ENCODE measurements around the gene KDM2A. TPM values are rescaled to one million over a fixed set of nuclear protein-coding genes. Genes with fewer than 3 reads are reported as not detected.

The KDM2A gene
- 28.5 and 34.1 TPM in 2 replicates for total RNA-seq

DNA sequence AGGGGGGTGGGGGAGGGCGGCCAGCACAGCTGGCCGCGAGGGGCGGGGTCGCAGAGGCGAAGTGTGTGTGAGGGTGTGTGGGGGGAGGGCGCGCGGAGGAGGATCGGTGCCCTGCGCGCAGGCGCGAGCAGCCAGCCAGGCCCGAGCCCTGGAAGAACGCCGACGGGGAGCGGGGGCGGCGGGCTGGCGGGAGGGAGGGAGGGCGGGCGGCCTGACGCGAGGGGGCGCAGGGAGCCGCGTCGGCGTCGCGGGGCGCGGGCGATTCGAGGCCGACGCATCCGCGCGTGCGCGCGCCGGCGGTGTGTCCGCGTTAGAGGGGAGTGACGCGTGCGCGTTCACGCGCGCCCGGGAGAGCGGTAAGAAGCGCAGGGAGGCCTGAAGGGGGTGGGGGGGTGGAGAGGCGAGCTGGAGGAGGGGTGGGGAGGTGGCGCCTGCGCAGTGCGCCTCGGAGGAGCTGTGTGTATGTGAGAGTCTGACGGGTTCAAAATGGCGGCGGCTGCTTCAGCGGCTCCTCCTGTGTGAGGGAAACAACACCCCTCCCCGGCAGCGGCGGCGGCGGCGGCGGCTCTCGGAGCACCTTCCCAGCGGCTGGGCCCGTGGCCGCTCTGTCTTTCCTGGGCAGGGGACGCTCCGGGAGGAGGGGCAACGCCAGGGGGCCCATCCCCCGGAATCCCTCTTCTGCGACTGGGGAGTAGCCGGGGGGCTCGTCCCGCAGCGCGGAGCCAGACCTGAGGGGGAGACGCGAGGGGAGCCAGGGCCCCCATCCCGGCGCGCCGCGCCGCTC, at the start of gene KDM2A:
KDM2A (plus strand) TSS at position 463 of the 784 bp plus-strand sequence. CDS start 2,054 bp downstream, outside the sequence.
- DNase-seq (ENCODE audit: low read depth), result peak; percentile 45
- peak within 1 kb of the TSS; percentile 98 for H3K4me3 ChIP-seq (ENCODE audit: low read depth, low read length)
- TF ChIP-seq, protein P1, sequence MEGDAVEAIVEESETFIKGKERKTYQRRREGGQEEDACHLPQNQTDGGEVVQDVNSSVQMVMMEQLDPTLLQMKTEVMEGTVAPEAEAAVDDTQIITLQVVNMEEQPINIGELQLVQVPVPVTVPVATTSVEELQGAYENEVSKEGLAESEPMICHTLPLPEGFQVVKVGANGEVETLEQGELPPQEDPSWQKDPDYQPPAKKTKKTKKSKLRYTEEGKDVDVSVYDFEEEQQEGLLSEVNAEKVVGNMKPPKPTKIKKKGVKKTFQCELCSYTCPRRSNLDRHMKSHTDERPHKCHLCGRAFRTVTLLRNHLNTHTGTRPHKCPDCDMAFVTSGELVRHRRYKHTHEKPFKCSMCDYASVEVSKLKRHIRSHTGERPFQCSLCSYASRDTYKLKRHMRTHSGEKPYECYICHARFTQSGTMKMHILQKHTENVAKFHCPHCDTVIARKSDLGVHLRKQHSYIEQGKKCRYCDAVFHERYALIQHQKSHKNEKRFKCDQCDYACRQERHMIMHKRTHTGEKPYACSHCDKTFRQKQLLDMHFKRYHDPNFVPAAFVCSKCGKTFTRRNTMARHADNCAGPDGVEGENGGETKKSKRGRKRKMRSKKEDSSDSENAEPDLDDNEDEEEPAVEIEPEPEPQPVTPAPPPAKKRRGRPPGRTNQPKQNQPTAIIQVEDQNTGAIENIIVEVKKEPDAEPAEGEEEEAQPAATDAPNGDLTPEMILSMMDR (conservative IDR thresholded peaks at IDR 0.05; ENCODE audit: low read depth, low read length), result no peak

DNA sequence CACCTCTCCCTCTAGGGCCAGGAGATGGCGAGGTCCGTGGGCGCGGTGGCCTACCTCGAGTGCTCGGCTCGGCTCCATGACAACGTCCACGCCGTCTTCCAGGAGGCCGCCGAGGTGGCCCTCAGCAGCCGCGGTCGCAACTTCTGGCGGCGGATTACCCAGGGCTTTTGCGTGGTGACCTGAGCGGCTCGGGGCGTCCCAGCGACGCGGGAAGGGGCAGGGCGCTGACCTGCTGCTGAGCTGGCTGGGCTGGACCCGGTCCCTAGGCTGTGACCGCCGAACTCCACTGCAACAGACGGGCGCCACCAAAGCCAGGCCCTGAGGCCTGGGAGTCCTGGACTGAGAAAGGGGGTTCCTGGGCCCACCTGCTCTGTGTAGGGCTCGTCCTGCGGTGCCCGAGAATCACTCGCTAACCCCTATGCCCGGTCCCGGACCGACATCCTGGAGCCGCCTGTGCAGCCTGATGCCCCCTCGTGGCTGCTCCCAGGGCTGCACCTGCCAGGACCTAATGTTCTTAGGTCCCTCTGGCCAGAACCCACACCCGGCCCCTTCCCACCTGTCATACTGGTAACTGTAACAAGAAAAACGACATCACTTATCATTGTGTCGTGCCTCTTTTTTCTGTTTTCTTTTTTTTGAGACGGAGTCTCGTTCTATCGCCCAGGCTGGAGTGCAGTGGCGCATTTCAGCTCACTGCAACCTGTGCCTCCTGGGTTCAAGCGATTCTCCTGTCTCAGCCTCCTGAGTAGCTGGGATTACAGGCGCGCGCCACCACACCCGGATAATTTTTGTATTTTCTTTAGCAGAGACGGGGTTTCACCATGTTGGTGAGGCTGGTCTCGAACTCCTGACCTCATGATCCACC, 47.4 kb upstream of the KDM2A start:
- TF ChIP-seq, protein P1 (conservative IDR thresholded peaks at IDR 0.05; ENCODE audit: low read depth, low read length), result peak; percentile 84
- peak overlapping the region; percentile 24 for H3K4me3 ChIP-seq (ENCODE audit: low read depth, low read length)
- no peak for DNase-seq (ENCODE audit: low read depth)

DNA sequence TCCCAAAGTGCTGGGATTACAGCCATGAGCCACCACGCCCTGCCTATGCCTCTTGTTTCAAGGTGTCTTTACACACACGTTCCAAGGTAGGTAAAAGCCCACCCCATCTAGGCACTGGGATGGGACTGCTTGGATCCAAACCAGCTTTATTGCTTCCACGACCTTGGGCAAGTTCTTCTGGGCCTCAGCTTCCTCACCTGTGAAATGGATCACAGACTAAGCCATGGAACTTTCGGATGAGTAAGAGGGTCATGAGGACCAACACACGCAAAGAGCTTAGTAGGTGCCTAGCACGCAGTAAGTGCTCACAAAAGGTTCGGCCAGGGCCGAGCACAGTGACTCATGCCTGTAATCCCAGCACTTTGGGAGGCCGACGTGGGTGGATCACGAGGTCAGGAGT, 46.8 kb upstream of the KDM2A start:
- DNase-seq (ENCODE audit: low read depth), result no peak
- H3K4me3 ChIP-seq (ENCODE audit: low read depth, low read length), result no peak overlapping the region
- TF ChIP-seq, protein P1 (conservative IDR thresholded peaks at IDR 0.05; ENCODE audit: low read depth, low read length), result no peak

DNA sequence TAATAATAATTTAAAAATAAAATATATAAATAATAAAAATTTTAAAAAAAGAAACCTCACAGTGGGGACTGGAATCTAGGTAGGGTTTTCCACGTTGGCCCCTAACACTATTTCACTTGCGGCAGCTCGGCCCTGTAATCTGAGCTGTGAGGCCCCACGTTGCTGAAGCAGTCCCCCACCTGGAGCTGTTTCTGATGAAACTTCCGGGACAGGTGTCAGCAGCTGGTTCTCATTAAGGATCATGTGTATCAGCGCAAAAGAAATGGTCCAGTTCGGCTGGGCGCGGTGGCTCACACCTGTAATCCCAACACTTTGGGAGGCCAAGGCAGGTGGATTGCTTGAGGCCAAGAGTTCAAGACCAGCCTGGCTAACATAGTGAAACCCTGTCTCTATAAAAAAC, 45.2 kb upstream of the KDM2A start:
- no peak for DNase-seq (ENCODE audit: low read depth)
- TF ChIP-seq, protein P1 (conservative IDR thresholded peaks at IDR 0.05; ENCODE audit: low read depth, low read length), result no peak
- no peak overlapping the region for H3K4me3 ChIP-seq (ENCODE audit: low read depth, low read length)

DNA sequence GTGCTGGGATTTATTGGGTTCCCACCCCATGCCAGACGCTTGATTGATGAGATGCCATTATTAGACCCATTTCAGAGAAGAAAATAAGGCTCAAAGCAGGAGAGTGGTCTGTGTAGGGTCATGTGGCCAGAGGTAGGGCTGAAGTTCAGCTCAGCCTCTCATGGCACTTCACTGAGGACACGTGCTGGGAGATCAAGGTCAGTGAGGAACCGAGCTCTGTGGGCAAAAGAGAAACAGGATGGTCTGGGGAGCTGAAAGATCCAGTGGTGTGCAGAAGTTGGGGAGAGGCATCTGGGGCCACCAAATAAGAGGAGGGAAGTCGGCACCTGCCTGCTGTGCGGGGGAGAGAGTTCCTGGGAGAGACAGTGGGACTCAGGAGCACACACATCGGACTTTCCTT, 42.9 kb upstream of the KDM2A start:
- TF ChIP-seq, protein P1 (conservative IDR thresholded peaks at IDR 0.05; ENCODE audit: low read depth, low read length), result no peak
- no peak for DNase-seq (ENCODE audit: low read depth)
- no peak overlapping the region for H3K4me3 ChIP-seq (ENCODE audit: low read depth, low read length)

DNA sequence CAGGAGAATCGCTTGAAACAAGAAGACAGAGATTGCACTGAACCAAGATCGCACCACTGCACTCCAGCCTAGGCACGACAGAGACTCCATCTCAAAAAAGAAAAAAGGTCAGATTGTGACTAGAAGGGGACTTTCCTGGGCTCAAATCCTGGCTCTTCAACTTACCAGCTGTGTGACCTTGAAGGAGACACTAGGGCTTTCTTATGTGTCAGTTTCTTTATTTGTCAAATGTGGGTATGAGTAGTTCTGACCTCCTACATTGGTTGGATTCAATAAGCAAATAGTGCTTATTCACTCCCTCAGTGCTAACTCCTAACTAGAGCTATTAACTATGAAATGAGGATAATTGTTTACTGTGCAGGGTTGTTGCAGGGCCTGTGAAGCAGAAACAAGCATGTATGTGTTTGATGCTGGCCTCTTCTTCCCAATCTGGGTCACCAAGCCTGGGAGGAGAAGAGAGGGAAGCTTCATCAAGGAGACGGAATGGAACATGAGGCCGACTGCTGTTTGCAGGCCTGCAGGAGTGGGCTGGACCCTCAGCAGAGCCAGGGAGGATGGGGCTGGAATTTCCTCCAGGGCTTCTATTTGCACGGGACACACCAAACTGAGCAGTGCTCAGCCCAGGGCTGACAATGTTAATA, 39.9 kb upstream of the KDM2A start:
- DNase-seq (ENCODE audit: low read depth), result no peak
- TF ChIP-seq, protein P1 (conservative IDR thresholded peaks at IDR 0.05; ENCODE audit: low read depth, low read length), result no peak
- H3K4me3 ChIP-seq (ENCODE audit: low read depth, low read length), result no peak overlapping the region
